Lung (tissue), 12 donors: ENCODE measurements around the gene SAFB. TPM values are rescaled to one million over a fixed set of nuclear protein-coding genes. Genes with fewer than 3 reads are reported as not detected.

ENCODE experiments used
- ATAC-seq: fragments of 200-7000 bp; cut with Tn5 transposase; one replicate; pipeline ENCODE4 v1.9.1; 2020; ENCODE audit warnings: moderate number of reproducible peaks; ENCODE audit not compliant: insufficient read depth, low FRiP score
- DNase-seq, 3 donors: peaks; one replicate each; pipeline ENCODE4 v3.0.0-alpha.2; 2013 to 2017
- H3K27ac ChIP-seq, 2 donors: one replicate each; pipeline ENCODE4 v1.5.1; 2013; ENCODE audit warnings: mild to moderate bottlenecking in 2 of 2, moderate library complexity in 2 of 2, control low read depth in 1 of 2, inconsistent platforms in 1 of 2, low read depth in 1 of 2, low read length in 1 of 2
- H3K27me3 ChIP-seq, 3 donors: one replicate each; pipeline ENCODE4 v1.5.1; 2013; ENCODE audit warnings: low read length in 2 of 3; ENCODE audit not compliant: control insufficient read depth in 3 of 3, insufficient read depth in 3 of 3
- H3K36me3 ChIP-seq, 4 donors: one replicate each; pipeline ENCODE4 v1.5.1; 2013; ENCODE audit warnings: low read length in 4 of 4, mild to moderate bottlenecking in 1 of 4, moderate library complexity in 1 of 4; ENCODE audit not compliant: control insufficient read depth in 4 of 4, insufficient read depth in 4 of 4
- H3K4me1 ChIP-seq, 5 donors: one replicate each; pipeline ENCODE4 v1.5.1; 2013; ENCODE audit warnings: low read length in 5 of 5, mild to moderate bottlenecking in 2 of 5, moderate library complexity in 1 of 5; ENCODE audit not compliant: control insufficient read depth in 5 of 5, insufficient read depth in 5 of 5
- H3K4me3 ChIP-seq: one replicate; pipeline ENCODE4 v1.5.1; 2013; ENCODE audit warnings: mild to moderate bottlenecking, control low read depth, moderate library complexity
- H3K9ac ChIP-seq, 2 donors: one replicate each; pipeline ENCODE4 v1.5.1; 2013; ENCODE audit warnings: low read length in 2 of 2, control low read depth in 1 of 2; ENCODE audit not compliant: insufficient read depth in 1 of 2
- H3K9me3 ChIP-seq, 4 donors: one replicate each; pipeline ENCODE4 v1.5.1; 2013; ENCODE audit warnings: low read length in 3 of 4, mild to moderate bottlenecking in 1 of 4, moderate library complexity in 1 of 4; ENCODE audit not compliant: control insufficient read depth in 4 of 4, insufficient read depth in 3 of 4
- CTCF ChIP-seq: IDR thresholded peaks from 2 replicates; pipeline ENCODE4 v1.5.1; 2012; ENCODE audit warnings: mild to moderate bottlenecking; ENCODE audit errors: control extremely low read depth, extremely low read depth
- WGBS, 2 donors: extraction: QIAGEN DNeasy Blood & Tissue Kit; methylation state at CpG; one replicate each; pipeline ENCODE4 v1.1.7; 2013; 5-methylcytosine and 5-hydroxymethylcytosine counted together
- polyA plus RNA-seq, 2 donors: library from polyadenylated mRNA; stranded (reverse); fragments of 200-250 nt; gene quantifications; one replicate each; pipeline ENCODE4 v1.2.1, GENCODE V29; 2013
- total RNA-seq, 2 donors: library from RNA; depleted of rRNA in 1 of 2; stranded (reverse); fragments of >200 nt in 1 of 2; gene quantifications; one replicate each; pipeline ENCODE4 v1.2.1, GENCODE V29; 2014 to 2021
- donor health status: control.
- donor health status: control.
- donor health status: Bipolar disorder and iron deficiency.
- donor health status: healthy.
- donor health status: DM: yes; HTN: yes; CAD: no.

The SAFB gene
- total and polyA plus RNA-seq, 4 donors = 59.5 to 130 (median 77.7) TPM

GRCh38 chr19:5595129-5595528 is 27.8 kb upstream of the SAFB start:
- Histone ChIP-seq H3K27ac (no peak overlapping the region), H3K9ac (no peak overlapping the region), H3K9me3 (no peaks in the 10 kb centered on the region), H3K4me3 (no peak overlapping the region), H3K27me3 (no peaks in the 10 kb centered on the region), H3K36me3 (peaks cover 51 to 81% (median 62%) of the 10 kb centered on the region in 4 donors), H3K4me1 (no peaks in the 10 kb centered on the region)
- no peak for TF ChIP-seq CTCF
- ATAC-seq (no peak), DNase-seq (no peak)
- 94 to 96% methylated on average over 18 of the region's 18 CpGs for WGBS, 2 donors

GRCh38 chr19:5595745-5596144 is 27.1 kb upstream of the SAFB start:
- no peak for ATAC-seq
- H3K36me3 ChIP-seq = peaks cover 51 to 80% (median 66%) of the 10 kb centered on the region in 4 donors

GRCh38 chr19:5600797-5601196 is 22.1 kb upstream of the SAFB start:
- Histone ChIP-seq H3K9ac (no peak overlapping the region), H3K4me1 (no peaks in the 10 kb centered on the region), H3K36me3 (peaks cover 47 to 70% (median 56%) of the 10 kb centered on the region in 4 donors), H3K27ac (no peak overlapping the region), H3K9me3 (peaks cover 0 to 2% (median 0%) of the 10 kb centered on the region in 4 donors), H3K27me3 (no peaks in the 10 kb centered on the region), H3K4me3 (no peak overlapping the region)
- ATAC-seq = no peak
- DNase-seq = no peak
- no peak for TF ChIP-seq CTCF
- WGBS, 2 donors = 93 to 98% methylated on average over 8 of the region's 8 CpGs

More at GRCh38 chr19:5595745-5596144, 27.1 kb upstream of the SAFB start:
- Histone ChIP-seq H3K9me3 (no peaks in the 10 kb centered on the region), H3K4me1 (no peaks in the 10 kb centered on the region), H3K9ac (no peak overlapping the region), H3K4me3 (no peak overlapping the region), H3K27ac (no peak overlapping the region), H3K27me3 (no peaks in the 10 kb centered on the region)
- WGBS, 2 donors = 96 to 98% methylated on average over 9 of the region's 9 CpGs
- no peak for TF ChIP-seq CTCF
- no peak for DNase-seq

- no peaks in the 10 kb centered on the region for H3K4me1 ChIP-seq
- no peak overlapping the region for H3K27ac ChIP-seq
- peaks cover 0 to 2% (median 0%) of the 10 kb centered on the region in 4 donors for H3K9me3 ChIP-seq
- no peak overlapping the region for H3K4me3 ChIP-seq
- H3K9ac ChIP-seq = no peak overlapping the region
- WGBS, 2 donors = 87 to 90% methylated on average over 5 of the region's 5 CpGs
- TF ChIP-seq CTCF = no peak
- no peak for DNase-seq
- peaks cover 43 to 69% (median 49%) of the 10 kb centered on the region in 4 donors for H3K36me3 ChIP-seq
- H3K27me3 ChIP-seq = no peaks in the 10 kb centered on the region
- no peak for ATAC-seq
Measured at GRCh38 chr19:5603626-5604025, 19.3 kb upstream of the SAFB start.
